WTC11 (cell line): ENCODE data around the gene SLC30A4. TPM values are rescaled to one million over a fixed set of nuclear protein-coding genes. Genes with fewer than 3 reads are reported as not detected.
"Not testable (repeated sequence)": the region's sequence is repeated elsewhere in the genome, so short reads cannot be mapped to it uniquely, and the experiment has no call there.

Experiments
- ATAC-seq: fragments of 200-7000 bp; cut with Tn5 transposase; 2 replicates; pipeline ENCODE4 v1.10.0; 2021; ENCODE audit warnings: mild to moderate bottlenecking, moderate library complexity
- CTCF ChIA-PET: fragments of 300-600 bp; sonication (Branson Sonifier 250); formaldehyde crosslinking; loops from one replicate; lab custom pipeline; 2021; ENCODE audit warnings: antibody characterized with exemption; lab: Charles Lee
- POLR2A ChIA-PET: fragments of 350-600 bp; sonication (Branson Sonifier 250); formaldehyde crosslinking; loops from one replicate; lab custom pipeline; 2021; ENCODE audit warnings: antibody characterized with exemption; lab: Charles Lee
- DNase-seq: peaks from one replicate; pipeline ENCODE4 v3.0.0; 2021; ENCODE audit warnings: low spot score
- H3K27ac Mint-ChIP-seq: 2 replicates; pipeline ENCODE4 v1.8.0; 2021; ENCODE audit warnings: mixed read lengths
- H3K27me3 Mint-ChIP-seq: 2 replicates; pipeline ENCODE4 v1.8.0; 2021; ENCODE audit warnings: low read depth, mild to moderate bottlenecking, moderate library complexity, mixed read lengths
- H3K36me3 Mint-ChIP-seq: 2 replicates; pipeline ENCODE4 v1.8.0; 2021; ENCODE audit warnings: mixed read lengths
- H3K4me1 Mint-ChIP-seq: 2 replicates; pipeline ENCODE4 v1.8.0; 2022; ENCODE audit warnings: mixed read lengths
- H3K4me3 Mint-ChIP-seq: 2 replicates; pipeline ENCODE4 v1.8.0; 2021; ENCODE audit warnings: mild to moderate bottlenecking, moderate library complexity, mixed read lengths
- H3K9me3 Mint-ChIP-seq: 2 replicates; pipeline ENCODE4 v1.8.0; 2021; ENCODE audit warnings: mixed read lengths
- AR ChIP-seq: fragments of 250-450 bp; sonication (Bioruptor Pico); IDR thresholded peaks from 2 replicates; pipeline ENCODE4 v1.9.0; 2021; ENCODE audit warnings: mild to moderate bottlenecking
- E2F4 ChIP-seq: sonication (generic); formaldehyde crosslinking; IDR thresholded peaks from 2 replicates; pipeline ENCODE4 v1.8.1; 2022; ENCODE audit warnings: low read depth, mild to moderate bottlenecking, moderate library complexity, missing genetic modification reagents, borderline replicate concordance
- E2F5 ChIP-seq: sonication (generic); formaldehyde crosslinking; IDR thresholded peaks from 2 replicates; pipeline ENCODE4 v1.8.1; 2022; ENCODE audit warnings: mild to moderate bottlenecking, moderate library complexity, missing genetic modification reagents
- ESRRA ChIP-seq: sonication (generic); formaldehyde crosslinking; IDR thresholded peaks from 2 replicates; pipeline ENCODE4 v1.8.1; 2022; ENCODE audit warnings: mild to moderate bottlenecking, missing genetic modification reagents, borderline replicate concordance
- GABPB1 ChIP-seq: sonication (generic); formaldehyde crosslinking; IDR thresholded peaks from 2 replicates; pipeline ENCODE4 v1.8.1; 2023; ENCODE audit warnings: mild to moderate bottlenecking, missing genetic modification reagents
- GRHL2 ChIP-seq: fragments of 250-450 bp; sonication (Bioruptor Pico); IDR thresholded peaks from 2 replicates; pipeline ENCODE4 v1.8.0; 2022; ENCODE audit warnings: mild to moderate bottlenecking, moderate library complexity; ENCODE audit not compliant: insufficient replicate concordance, severe bottlenecking
- IRF2 ChIP-seq: sonication (generic); formaldehyde crosslinking; IDR thresholded peaks from 2 replicates; pipeline ENCODE4 v1.8.0; 2022; ENCODE audit warnings: low read depth, missing genetic modification reagents, borderline replicate concordance
- JUN ChIP-seq: sonication (generic); formaldehyde crosslinking; IDR thresholded peaks from 2 replicates; pipeline ENCODE4 v1.8.0; 2023; ENCODE audit warnings: mild to moderate bottlenecking, missing genetic modification reagents
- KAT7 ChIP-seq: sonication (generic); formaldehyde crosslinking; IDR thresholded peaks from 2 replicates; pipeline ENCODE4 v1.8.1; 2023; ENCODE audit warnings: missing genetic modification reagents, mild to moderate bottlenecking, borderline replicate concordance
- MYBL2 ChIP-seq: sonication (generic); formaldehyde crosslinking; IDR thresholded peaks from 2 replicates; pipeline ENCODE4 v1.8.1; 2023; ENCODE audit warnings: mild to moderate bottlenecking, moderate library complexity, missing genetic modification reagents
- NFYB ChIP-seq: sonication (generic); formaldehyde crosslinking; conservative IDR thresholded peaks from 2 replicates; pipeline ENCODE4 v1.8.0; 2022; ENCODE audit warnings: low read depth, missing genetic modification reagents
- NR2C2 ChIP-seq: sonication (generic); formaldehyde crosslinking; IDR thresholded peaks from 2 replicates; pipeline ENCODE4 v1.8.0; 2022; ENCODE audit warnings: mild to moderate bottlenecking, missing genetic modification reagents
- SOX15 ChIP-seq: fragments of 250-450 bp; sonication (Bioruptor Pico); IDR thresholded peaks from 2 replicates; pipeline ENCODE4 v1.9.0; 2021; ENCODE audit warnings: mild to moderate bottlenecking
- SP1 ChIP-seq: sonication (generic); formaldehyde crosslinking; conservative IDR thresholded peaks from 2 replicates; pipeline ENCODE4 v1.8.1; 2022; ENCODE audit warnings: missing genetic modification reagents
- USF1 ChIP-seq: sonication (generic); formaldehyde crosslinking; IDR thresholded peaks from 2 replicates; pipeline ENCODE4 v1.8.0; 2022; ENCODE audit warnings: mild to moderate bottlenecking, missing genetic modification reagents
- ZNF121 ChIP-seq: sonication (generic); formaldehyde crosslinking; IDR thresholded peaks from 2 replicates; pipeline ENCODE4 v1.8.0; 2023; ENCODE audit warnings: missing genetic modification reagents
- ZNF138 ChIP-seq: sonication (generic); formaldehyde crosslinking; conservative IDR thresholded peaks from 2 replicates; pipeline ENCODE4 v1.8.1; 2022; ENCODE audit warnings: mild to moderate bottlenecking, moderate library complexity, missing genetic modification reagents
- ZNF219 ChIP-seq: sonication (generic); formaldehyde crosslinking; IDR thresholded peaks from 2 replicates; pipeline ENCODE4 v1.8.0; 2023; ENCODE audit warnings: missing genetic modification reagents, mild to moderate bottlenecking, borderline replicate concordance
- ZNF671 ChIP-seq: fragments of 250-450 bp; sonication (Bioruptor Pico); IDR thresholded peaks from 2 replicates; pipeline ENCODE4 v1.8.0; 2021; ENCODE audit warnings: mild to moderate bottlenecking
- total RNA-seq: library from RNA; stranded (reverse); gene quantifications from 3 replicates; pipeline ENCODE4 v1.2.3, GENCODE V29; 2021
- TF ChIP-seq, protein P1 (sequence below): sonication (generic); formaldehyde crosslinking; IDR thresholded peaks from 2 replicates; pipeline ENCODE4 v1.8.1; 2023; ENCODE audit warnings: mild to moderate bottlenecking, missing genetic modification reagents
- TF ChIP-seq, protein P2 (sequence below): sonication (generic); formaldehyde crosslinking; IDR thresholded peaks from 2 replicates; pipeline ENCODE4 v1.8.1; 2023; ENCODE audit warnings: mild to moderate bottlenecking, missing genetic modification reagents
- TF ChIP-seq, protein P3 (sequence below): sonication (generic); formaldehyde crosslinking; IDR thresholded peaks from 2 replicates; pipeline ENCODE4 v1.8.1; 2023; ENCODE audit warnings: mild to moderate bottlenecking, missing genetic modification reagents, moderate library complexity
- TF ChIP-seq, protein P4 (sequence below): sonication (generic); formaldehyde crosslinking; IDR thresholded peaks from 2 replicates; pipeline ENCODE4 v1.8.0; 2023; ENCODE audit warnings: missing genetic modification reagents

The SLC30A4 gene
- total RNA-seq, 1 experiment from 2014 or later, result 0.04 TPM

GRCh38 chr15:45534821-45535220 lies 12.3 kb upstream of the SLC30A4 start:
- no peak for TF ChIP-seq GRHL2 (CRISPR knock-in tag)
- no peak for TF ChIP-seq ZNF671 (CRISPR knock-in tag)
- TF ChIP-seq, protein P1, sequence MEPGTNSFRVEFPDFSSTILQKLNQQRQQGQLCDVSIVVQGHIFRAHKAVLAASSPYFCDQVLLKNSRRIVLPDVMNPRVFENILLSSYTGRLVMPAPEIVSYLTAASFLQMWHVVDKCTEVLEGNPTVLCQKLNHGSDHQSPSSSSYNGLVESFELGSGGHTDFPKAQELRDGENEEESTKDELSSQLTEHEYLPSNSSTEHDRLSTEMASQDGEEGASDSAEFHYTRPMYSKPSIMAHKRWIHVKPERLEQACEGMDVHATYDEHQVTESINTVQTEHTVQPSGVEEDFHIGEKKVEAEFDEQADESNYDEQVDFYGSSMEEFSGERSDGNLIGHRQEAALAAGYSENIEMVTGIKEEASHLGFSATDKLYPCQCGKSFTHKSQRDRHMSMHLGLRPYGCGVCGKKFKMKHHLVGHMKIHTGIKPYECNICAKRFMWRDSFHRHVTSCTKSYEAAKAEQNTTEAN, result no peak
- TF ChIP-seq KAT7 (CRISPR knock-in tag), result no peak
- no peak for TF ChIP-seq GABPB1 (CRISPR knock-in tag)
- no peak for TF ChIP-seq ZNF138 (CRISPR knock-in tag)
- no peak for TF ChIP-seq AR (CRISPR knock-in tag)
- TF ChIP-seq, protein P2, sequence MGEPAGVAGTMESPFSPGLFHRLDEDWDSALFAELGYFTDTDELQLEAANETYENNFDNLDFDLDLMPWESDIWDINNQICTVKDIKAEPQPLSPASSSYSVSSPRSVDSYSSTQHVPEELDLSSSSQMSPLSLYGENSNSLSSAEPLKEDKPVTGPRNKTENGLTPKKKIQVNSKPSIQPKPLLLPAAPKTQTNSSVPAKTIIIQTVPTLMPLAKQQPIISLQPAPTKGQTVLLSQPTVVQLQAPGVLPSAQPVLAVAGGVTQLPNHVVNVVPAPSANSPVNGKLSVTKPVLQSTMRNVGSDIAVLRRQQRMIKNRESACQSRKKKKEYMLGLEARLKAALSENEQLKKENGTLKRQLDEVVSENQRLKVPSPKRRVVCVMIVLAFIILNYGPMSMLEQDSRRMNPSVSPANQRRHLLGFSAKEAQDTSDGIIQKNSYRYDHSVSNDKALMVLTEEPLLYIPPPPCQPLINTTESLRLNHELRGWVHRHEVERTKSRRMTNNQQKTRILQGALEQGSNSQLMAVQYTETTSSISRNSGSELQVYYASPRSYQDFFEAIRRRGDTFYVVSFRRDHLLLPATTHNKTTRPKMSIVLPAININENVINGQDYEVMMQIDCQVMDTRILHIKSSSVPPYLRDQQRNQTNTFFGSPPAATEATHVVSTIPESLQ (CRISPR knock-in tag), result no peak
- no peak for TF ChIP-seq NFYB (CRISPR knock-in tag)
- TF ChIP-seq JUN (CRISPR knock-in tag), result no peak
- TF ChIP-seq SOX15 (CRISPR knock-in tag), result no peak
- no peak for TF ChIP-seq ZNF121
- TF ChIP-seq E2F5 (CRISPR knock-in tag), result no peak
- TF ChIP-seq ZNF219 (CRISPR knock-in tag), result no peak
- no peak for TF ChIP-seq NR2C2 (CRISPR knock-in tag)
- TF ChIP-seq IRF2 (CRISPR knock-in tag), result no peak
- no peak overlapping the region for H3K4me3 Mint-ChIP-seq
- POLR2A ChIA-PET, result no interaction called here

GRCh38 chr15:45532892-45533291 lies 10.3 kb upstream of the SLC30A4 start:
- CTCF ChIA-PET, POLR2A ChIA-PET, H3K9me3 Mint-ChIP-seq, H3K4me1 Mint-ChIP-seq, ATAC-seq, H3K4me3 Mint-ChIP-seq, H3K27ac Mint-ChIP-seq, DNase-seq, H3K36me3 Mint-ChIP-seq: not testable (repeated sequence)
- H3K27me3 Mint-ChIP-seq, result peaks cover 27% of the 10 kb centered on the region

More at GRCh38 chr15:45534821-45535220, 12.3 kb upstream of the SLC30A4 start:
- DNase-seq (no peak), ATAC-seq (no peak)
- H3K27me3 Mint-ChIP-seq, result peaks cover 15% of the 10 kb centered on the region
- CTCF ChIA-PET, result interaction anchor here (0.8 to 1.6 kb wide), 2 partner anchors 39 to 77 kb away, joined by 3 to 7 read pairs; no protein-coding TSS in a partner anchor
- H3K27ac Mint-ChIP-seq, result no peak overlapping the region
- peaks cover 8% of the 10 kb centered on the region for H3K4me1 Mint-ChIP-seq
- H3K9me3 Mint-ChIP-seq, result no peaks in the 10 kb centered on the region
- H3K36me3 Mint-ChIP-seq, result no peaks in the 10 kb centered on the region

GRCh38 chr15:45529613-45530012 lies 7.1 kb upstream of the SLC30A4 start:
- DNase-seq (no peak), ATAC-seq (no peak)
- ChIA-PET CTCF (interaction anchor here (1.4 kb wide), 2 partner anchors 44 to 72 kb away, joined by 4 to 7 read pairs; no protein-coding TSS in a partner anchor), POLR2A (no interaction called here)
- Mint-ChIP-seq H3K4me3 (no peak overlapping the region), H3K27me3 (peaks cover 55% of the 10 kb centered on the region), H3K9me3 (no peaks in the 10 kb centered on the region), H3K4me1 (no peaks in the 10 kb centered on the region), H3K27ac (no peak overlapping the region), H3K36me3 (no peaks in the 10 kb centered on the region)
- TF ChIP-seq SP1 (CRISPR knock-in tag) (no peak), E2F4 (CRISPR knock-in tag) (no peak), USF1 (no peak), ESRRA (CRISPR knock-in tag) (no peak), MYBL2 (CRISPR knock-in tag) (no peak)
- TF ChIP-seq, protein P3, sequence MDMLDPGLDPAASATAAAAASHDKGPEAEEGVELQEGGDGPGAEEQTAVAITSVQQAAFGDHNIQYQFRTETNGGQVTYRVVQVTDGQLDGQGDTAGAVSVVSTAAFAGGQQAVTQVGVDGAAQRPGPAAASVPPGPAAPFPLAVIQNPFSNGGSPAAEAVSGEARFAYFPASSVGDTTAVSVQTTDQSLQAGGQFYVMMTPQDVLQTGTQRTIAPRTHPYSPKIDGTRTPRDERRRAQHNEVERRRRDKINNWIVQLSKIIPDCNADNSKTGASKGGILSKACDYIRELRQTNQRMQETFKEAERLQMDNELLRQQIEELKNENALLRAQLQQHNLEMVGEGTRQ, result no peak
- TF ChIP-seq, protein P4, sequence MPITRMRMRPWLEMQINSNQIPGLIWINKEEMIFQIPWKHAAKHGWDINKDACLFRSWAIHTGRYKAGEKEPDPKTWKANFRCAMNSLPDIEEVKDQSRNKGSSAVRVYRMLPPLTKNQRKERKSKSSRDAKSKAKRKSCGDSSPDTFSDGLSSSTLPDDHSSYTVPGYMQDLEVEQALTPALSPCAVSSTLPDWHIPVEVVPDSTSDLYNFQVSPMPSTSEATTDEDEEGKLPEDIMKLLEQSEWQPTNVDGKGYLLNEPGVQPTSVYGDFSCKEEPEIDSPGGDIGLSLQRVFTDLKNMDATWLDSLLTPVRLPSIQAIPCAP (CRISPR knock-in tag), result no peak
